Ovary (tissue), 9 donors: ENCODE results near the gene CD68. TPM values are rescaled to one million over a fixed set of nuclear protein-coding genes. Genes with fewer than 3 reads are reported as not detected.
A peak's percentile ranks its signal among the peaks of the same experiment; 100 is the strongest.

Source experiments
- DNase-seq, 5 donors: peaks; one replicate each; pipeline ENCODE4 v3.0.0-alpha.2; 2019 to 2020
- H3K27ac ChIP-seq, 2 donors: fragments of 200-600 bp; one replicate each; pipeline versions ENCODE4 v1.5.1 to v1.8.0; 2019 to 2022
- H3K27me3 ChIP-seq: fragments of 200-600 bp; one replicate; pipeline ENCODE4 v1.8.0; 2022
- H3K36me3 ChIP-seq: fragments of 200-600 bp; sonication (generic); one replicate; pipeline ENCODE4 v1.5.1; 2019
- H3K4me1 ChIP-seq: one replicate; pipeline ENCODE4 v1.8.1; 2013; ENCODE audit warnings: mild to moderate bottlenecking, moderate library complexity; ENCODE audit not compliant: insufficient read depth
- H3K4me3 ChIP-seq: fragments of 200-600 bp; sonication (generic); one replicate; pipeline ENCODE4 v1.5.1; 2017
- H3K9me3 ChIP-seq, 2 donors: fragments of 200-600 bp in 1 of 2; sonication (generic) in 1 of 2; one replicate each; pipeline versions ENCODE4 v1.5.1 to v1.8.1; 2013 to 2019; ENCODE audit warnings: mild to moderate bottlenecking in 1 of 2, moderate library complexity in 1 of 2
- CTCF ChIP-seq, 3 donors: fragments of 450-650 bp in 2 of 3; fragments of 200-600 bp in 1 of 3; IDR thresholded peaks; one replicate each; pipeline versions ENCODE4 v1.5.1 to v1.8.0; 2016 to 2022; ENCODE audit warnings: antibody characterized with exemption in 3 of 3, mild to moderate bottlenecking in 1 of 3
- EP300 ChIP-seq: sonication (generic); formaldehyde crosslinking; IDR thresholded peaks from one replicate; pipeline ENCODE4 v1.6.1; 2017; ENCODE audit warnings: antibody characterized with exemption
- POLR2A ChIP-seq: fragments of 450-650 bp; IDR thresholded peaks from one replicate; pipeline ENCODE4 v1.6.1; 2017; ENCODE audit warnings: antibody characterized with exemption, mild to moderate bottlenecking, moderate library complexity
- WGBS, 3 donors: extraction: QIAGEN DNeasy Blood & Tissue Kit in 1 of 3; methylation state at CpG; one replicate each; pipeline versions ENCODE4 v1.1.5 to v1.1.7; 2013 to 2017; 5-methylcytosine and 5-hydroxymethylcytosine counted together
- intact Hi-C, 4 donors: fragments of 100-400 bp; cut with DNase I; formaldehyde crosslinking; loops; one replicate each; pipeline versions ENCODE4 v1.11.0 to v1.15.1; 2022 to 2023
- polyA plus RNA-seq, 2 donors: library from polyadenylated mRNA; stranded (reverse); fragments of 200-250 nt in 1 of 2; fragments of 350-450 nt in 1 of 2; fragmentation: Illumina TruSeq in 1 of 2; extraction: RNeasy Lipid Tissue Mini Kit (QIAGEN cat#74804) in 1 of 2; gene quantifications; one replicate each; pipeline ENCODE4 v1.2.3, GENCODE V29; 2013 to 2014
- total RNA-seq, 7 donors: library from RNA; depleted of rRNA in 2 of 7; stranded (reverse); fragments of >200 nt in 2 of 7; fragmentation: NEBNext Ultra II Directional in 3 of 7; extraction: Animal tissue kit (Norgen Biotek cat#: 25700) in 3 of 7; gene quantifications; one replicate each; pipeline versions ENCODE4 v1.1.0 to v1.2.4, GENCODE V29; 2016 to 2023
- donor health status: DM: no; HTN: no; CAD: no; lungs with moderate emphysema.
- donor health status: DM: no; HTN: no; CAD: no.
- donor health status: Bipolar disorder and iron deficiency.
- donor health status: DM: yes; HTN: yes; CAD: no.
- donor health status: DM: no; HTN: no; CAD: no.
- donor health status: DM: yes; HTN: yes; CAD: no.

CD68 gene
- total and polyA plus RNA-seq, 9 donors, result 5.2 to 132 (median 15.4) TPM

GRCh38 chr17:7576432-7576937, 3.0 kb upstream of the CD68 start:
- no peak for TF ChIP-seq CTCF (IDR thresholded peaks at IDR 0.05)
- TF ChIP-seq POLR2A, result no peak
- no peak for TF ChIP-seq EP300
- H3K4me1 ChIP-seq, result peaks cover 3% of the 10 kb centered on the region
- H3K36me3 ChIP-seq, result no peaks in the 10 kb centered on the region
- no peak overlapping the region for H3K27ac ChIP-seq
- H3K9me3 ChIP-seq, result no peaks in the 10 kb centered on the region
- 70 to 79% (median 71%) methylated on average over 14 of the region's 14 CpGs for WGBS, 3 donors
- intact Hi-C loops, result no loop called here
- H3K4me3 ChIP-seq, result no peak overlapping the region
- no peak for DNase-seq
- no peaks in the 10 kb centered on the region for H3K27me3 ChIP-seq

DNA sequence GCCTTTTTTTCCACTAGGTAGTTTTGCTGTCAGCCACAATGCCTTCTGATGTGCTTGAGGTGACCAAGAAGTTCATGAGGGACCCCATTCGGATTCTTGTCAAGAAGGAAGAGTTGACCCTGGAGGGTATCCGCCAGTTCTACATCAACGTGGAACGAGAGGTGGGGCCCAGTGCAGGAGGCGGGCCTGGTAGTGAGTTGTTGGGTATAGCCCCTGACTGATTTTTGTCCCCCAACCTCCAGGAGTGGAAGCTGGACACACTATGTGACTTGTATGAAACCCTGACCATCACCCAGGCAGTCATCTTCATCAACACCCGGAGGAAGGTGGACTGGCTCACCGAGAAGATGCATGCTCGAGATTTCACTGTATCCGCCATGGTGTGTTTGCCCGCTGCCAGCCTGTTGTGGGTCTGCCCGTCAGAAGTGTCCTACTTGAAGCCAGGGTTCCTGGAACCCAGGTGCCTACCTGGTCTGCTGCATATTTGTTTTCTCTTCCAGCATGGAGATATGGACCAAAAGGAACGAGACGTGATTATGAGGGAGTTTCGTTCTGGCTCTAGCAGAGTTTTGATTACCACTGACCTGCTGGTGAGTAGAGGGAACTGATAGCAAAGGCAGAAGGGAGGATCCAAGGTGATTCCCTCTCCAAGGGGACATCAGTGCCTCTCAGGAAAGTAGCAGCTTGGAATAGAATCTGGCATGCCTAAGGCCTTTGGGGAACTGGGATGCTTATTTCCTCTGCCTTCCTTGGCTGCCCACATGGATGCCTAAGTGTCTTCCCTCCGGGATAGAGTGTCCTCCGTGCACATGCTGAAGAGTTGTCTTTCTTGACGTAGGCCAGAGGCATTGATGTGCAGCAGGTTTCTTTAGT, 1.9 kb upstream of the CD68 start:
- no peak overlapping the region for H3K27ac ChIP-seq
- H3K36me3 ChIP-seq, result no peaks in the 10 kb centered on the region
- 64 to 70% (median 64%) methylated on average over 17 of the region's 17 CpGs for WGBS, 3 donors
- no peak for TF ChIP-seq POLR2A
- TF ChIP-seq CTCF (IDR thresholded peaks at IDR 0.05), result no peak
- no peak for TF ChIP-seq EP300
- H3K27me3 ChIP-seq, result no peaks in the 10 kb centered on the region
- no peak overlapping the region for H3K4me3 ChIP-seq
- intact Hi-C loops, result no loop called here
- DNase-seq, result no peak
- H3K4me1 ChIP-seq, result peaks cover 9% of the 10 kb centered on the region
- no peaks in the 10 kb centered on the region for H3K9me3 ChIP-seq

GRCh38 chr17:7579834-7580603, 581 bp downstream of the CD68 start:
- intact Hi-C loops, result no loop called here
- no peak for TF ChIP-seq CTCF (IDR thresholded peaks at IDR 0.05)
- TF ChIP-seq POLR2A, result no peak
- TF ChIP-seq EP300, result no peak
- no peaks in the 10 kb centered on the region for H3K36me3 ChIP-seq
- DNase-seq, result peak in 2 of 5 donors; percentile 21 to 29
- 64 to 67% (median 65%) methylated on average over 12 of the region's 12 CpGs for WGBS, 3 donors
- peaks cover 18% of the 10 kb centered on the region for H3K4me1 ChIP-seq
- no peaks in the 10 kb centered on the region for H3K9me3 ChIP-seq
- no peak overlapping the region for H3K4me3 ChIP-seq
- H3K27me3 ChIP-seq, result no peaks in the 10 kb centered on the region
- H3K27ac ChIP-seq, result peak overlapping the region; percentile 33 to 58
